GM10266 (cell line): ENCODE results near the gene DMPK.
"Not testable (repeated sequence)": the region's sequence is repeated elsewhere in the genome, so short reads cannot be mapped to it uniquely, and the experiment has no call there.

Experiments used
- DNase-seq: peaks from one replicate; pipeline ENCODE4 v3.0.0; 2012; ENCODE audit errors: extremely low spot score
- CTCF ChIP-seq: IDR thresholded peaks from 2 replicates; pipeline ENCODE4 v1.5.1; 2012; ENCODE audit warnings: mild to moderate bottlenecking, low read depth; ENCODE audit not compliant: control insufficient read depth, insufficient read depth; ENCODE audit errors: missing control alignments

Gene DMPK

GRCh38 chr19:45801603-45802175 lies 19.4 kb upstream of the DMPK start:
- TF ChIP-seq CTCF: no peak
- no peak for DNase-seq

- TF ChIP-seq CTCF: no peak
- no peak for DNase-seq
Measured at GRCh38 chr19:45800070-45800553, 17.8 kb upstream of the DMPK start.

- not testable (repeated sequence) for DNase-seq
Measured at GRCh38 chr19:45799541-45799940, 17.3 kb upstream of the DMPK start.

- peak; percentile 79 for DNase-seq
- TF ChIP-seq CTCF: peak; percentile 81
Measured at GRCh38 chr19:45798995-45799517, 16.8 kb upstream of the DMPK start.

GRCh38 chr19:45794627-45795026 lies 12.3 kb upstream of the DMPK start:
- no peak for DNase-seq
- no peak for TF ChIP-seq CTCF

- no peak for TF ChIP-seq CTCF
- DNase-seq: no peak
Measured at GRCh38 chr19:45793876-45794275, 11.6 kb upstream of the DMPK start.

- no peak for TF ChIP-seq CTCF
- no peak for DNase-seq
Measured at GRCh38 chr19:45793178-45793564, 10.9 kb upstream of the DMPK start.

GRCh38 chr19:45792470-45793177 lies 10.3 kb upstream of the DMPK start, which contains the start of gene DMWD:
TSS of gene DMWD (minus strand) at chr19:45792845. CDS start at chr19:45792756, 89 bp downstream.
- peak; percentile 99 for DNase-seq
- TF ChIP-seq CTCF: no peak
